Neuronal stem cell (in vitro differentiated cells): ENCODE data around the gene STARD9.
A peak's percentile ranks its signal among the peaks of the same experiment; 100 is the strongest.

Source experiments
- DNase-seq: peaks from one replicate; pipeline ENCODE4 v3.0.0-alpha.2; 2013; ENCODE audit warnings: low spot score
- H2AFZ ChIP-seq: one replicate; pipeline ENCODE4 v1.6.1; 2013; ENCODE audit warnings: mild to moderate bottlenecking, low read length, inconsistent platforms
- H2AK5ac ChIP-seq: 2 replicates; pipeline ENCODE4 v1.6.1; 2013; ENCODE audit warnings: low read depth, mild to moderate bottlenecking, inconsistent platforms, low read length, moderate library complexity, mixed read lengths
- H2BK120ac ChIP-seq: 2 replicates; pipeline ENCODE4 v1.6.1; 2013; ENCODE audit warnings: low read depth, mild to moderate bottlenecking, inconsistent platforms, low read length, moderate library complexity, mixed read lengths
- H2BK12ac ChIP-seq: one replicate; pipeline ENCODE4 v1.6.1; 2013; ENCODE audit warnings: low read length, inconsistent platforms
- H2BK15ac ChIP-seq: 2 replicates; pipeline ENCODE4 v1.6.1; 2013; ENCODE audit warnings: mild to moderate bottlenecking, low read length, inconsistent platforms, mixed read lengths
- H2BK5ac ChIP-seq: one replicate; pipeline ENCODE4 v1.6.1; 2013; ENCODE audit warnings: inconsistent platforms, mild to moderate bottlenecking, low read length, moderate library complexity
- H3K14ac ChIP-seq: one replicate; pipeline ENCODE4 v1.6.1; 2013; ENCODE audit warnings: low read length, inconsistent platforms
- H3K18ac ChIP-seq: 2 replicates; pipeline ENCODE4 v1.6.1; 2013; ENCODE audit warnings: low read length, inconsistent platforms
- H3K23ac ChIP-seq: 2 replicates; pipeline ENCODE4 v1.6.1; 2013; ENCODE audit warnings: low read depth, mild to moderate bottlenecking, mixed read lengths, low read length, inconsistent platforms; ENCODE audit not compliant: poor library complexity
- H3K27ac ChIP-seq: replicated peaks from 3 replicates; pipeline ENCODE4 v1.5.1; 2013; ENCODE audit warnings: low read length, inconsistent platforms
- H3K27me3 ChIP-seq, 3 experiments: 2 replicates each; pipeline ENCODE4 v1.6.1; 2013; ENCODE audit warnings: low read length in 3 of 3, mild to moderate bottlenecking in 2 of 3, inconsistent platforms in 1 of 3, low read depth in 1 of 3, mixed read lengths in 1 of 3, moderate library complexity in 1 of 3; ENCODE audit not compliant: control insufficient read depth in 3 of 3, insufficient read depth in 3 of 3
- H3K36me3 ChIP-seq, 2 donors: replicated peaks in 1 of 2; 2 replicates each; pipeline ENCODE4 v1.6.1; 2013; ENCODE audit warnings: low read length in 2 of 2; ENCODE audit not compliant: control insufficient read depth in 2 of 2, insufficient read depth in 2 of 2
- H3K4ac ChIP-seq: 2 replicates; pipeline ENCODE4 v1.6.1; 2013; ENCODE audit warnings: inconsistent platforms, mild to moderate bottlenecking, low read length, moderate library complexity
- H3K4me1 ChIP-seq, 2 donors: 1 replicate in 1 of 2; 2 replicates in 1 of 2; pipeline ENCODE4 v1.6.1; 2013; ENCODE audit warnings: low read length in 2 of 2, low read depth in 1 of 2; ENCODE audit not compliant: control insufficient read depth in 2 of 2, insufficient read depth in 1 of 2
- H3K4me2 ChIP-seq: one replicate; pipeline ENCODE4 v1.6.1; 2013; ENCODE audit warnings: mild to moderate bottlenecking, low read length, inconsistent platforms; ENCODE audit not compliant: insufficient read depth, poor library complexity, severe bottlenecking
- H3K4me3 ChIP-seq, 2 donors: 2 replicates each; pipeline ENCODE4 v1.5.1; 2013; ENCODE audit warnings: low read length in 2 of 2, mild to moderate bottlenecking in 2 of 2, inconsistent platforms in 1 of 2, moderate library complexity in 1 of 2
- H3K79me1 ChIP-seq: one replicate; pipeline ENCODE4 v1.6.1; 2013; ENCODE audit warnings: low read depth, mild to moderate bottlenecking, inconsistent platforms, low read length, moderate library complexity
- H3K9ac ChIP-seq: one replicate; pipeline ENCODE4 v1.6.1; 2013; ENCODE audit warnings: mild to moderate bottlenecking, low read depth, low read length, inconsistent platforms; ENCODE audit not compliant: poor library complexity
- H3K9me3 ChIP-seq, 2 donors: replicated peaks in 1 of 2; 2 replicates each; pipeline versions ENCODE3 to v1.6.1; 2013; ENCODE audit warnings: low read length in 2 of 2, mild to moderate bottlenecking in 2 of 2, inconsistent platforms in 1 of 2, low read depth in 1 of 2, mixed read lengths in 1 of 2, moderate library complexity in 1 of 2; ENCODE audit not compliant: control insufficient read depth in 2 of 2, insufficient read depth in 1 of 2
- H4K8ac ChIP-seq: one replicate; pipeline ENCODE4 v1.6.1; 2013; ENCODE audit warnings: low read depth, mild to moderate bottlenecking, inconsistent platforms, low read length, moderate library complexity
- H4K91ac ChIP-seq: one replicate; pipeline ENCODE4 v1.6.1; 2013; ENCODE audit warnings: low read length, low read depth, mild to moderate bottlenecking, inconsistent platforms; ENCODE audit not compliant: poor library complexity
- WGBS, 2 donors: extraction: QIAGEN DNeasy Blood & Tissue Kit; methylation state at CpG; one replicate each; pipeline ENCODE4 v1.1.7; 2013; ENCODE audit warnings: missing lambda C conversion rate in 2 of 2, mixed read lengths in 1 of 2; ENCODE audit not compliant: insufficient read length in 2 of 2, insufficient replicate concordance in 1 of 2; ENCODE audit errors: extremely low coverage in 2 of 2; 5-methylcytosine and 5-hydroxymethylcytosine counted together

Gene STARD9

DNA sequence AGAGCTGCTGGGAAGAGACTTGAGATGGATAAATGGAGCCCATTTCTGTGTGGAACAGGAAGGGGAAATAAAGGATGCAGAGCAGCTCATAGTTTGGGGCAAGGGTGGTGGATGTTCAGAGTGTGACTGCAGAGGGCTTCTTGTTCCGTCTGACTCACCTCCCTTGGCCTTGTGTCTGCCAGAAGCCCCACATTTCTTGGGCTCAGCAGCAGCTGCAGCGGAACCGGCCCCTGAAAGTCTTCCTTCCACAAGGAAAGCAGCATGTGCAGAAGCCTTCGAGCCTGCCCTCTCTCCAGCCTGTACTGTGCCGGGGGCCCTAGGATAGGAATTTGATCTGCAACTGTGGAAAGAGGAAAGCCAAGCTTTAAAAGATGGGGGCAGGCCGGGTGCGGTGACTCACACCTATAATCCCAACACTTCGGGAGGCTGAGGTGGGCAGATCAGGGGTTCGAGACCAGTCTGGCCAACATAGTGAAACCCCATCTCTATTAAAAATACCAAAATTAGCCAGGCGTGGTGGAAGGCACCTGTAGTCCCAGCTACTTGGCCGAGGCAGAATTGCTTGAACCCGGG is 150.0 kb downstream of the STARD9 start:
- H3K27me3 ChIP-seq, result no peaks in the 10 kb centered on the region
- no peak overlapping the region for H4K91ac ChIP-seq
- no peak overlapping the region for H3K14ac ChIP-seq
- H3K79me1 ChIP-seq, result no peaks in the 10 kb centered on the region
- DNase-seq, result no peak
- H3K9me3 ChIP-seq, result no peaks in the 10 kb centered on the region
- H3K4ac ChIP-seq, result no peak overlapping the region
- no peak overlapping the region for H3K4me3 ChIP-seq
- WGBS, 2 donors, result no CpG with 5 or more reads among the region's 12 CpGs
- no peak overlapping the region for H2BK120ac ChIP-seq
- no peak overlapping the region for H3K23ac ChIP-seq
- H3K36me3 ChIP-seq, result peaks cover 31 to 97% of the 10 kb centered on the region in 2 donors
- H4K8ac ChIP-seq, result no peak overlapping the region
- peaks cover 0 to 2% of the 10 kb centered on the region in 2 donors for H3K4me1 ChIP-seq
- no peak overlapping the region for H2BK5ac ChIP-seq
- no peak overlapping the region for H3K27ac ChIP-seq
- no peak overlapping the region for H2BK12ac ChIP-seq
- no peak overlapping the region for H2BK15ac ChIP-seq
- no peak overlapping the region for H3K18ac ChIP-seq
- no peak overlapping the region for H2AK5ac ChIP-seq
- H3K9ac ChIP-seq, result no peak overlapping the region
- no peak overlapping the region for H2AFZ ChIP-seq
- H3K4me2 ChIP-seq, result no peak overlapping the region

DNA sequence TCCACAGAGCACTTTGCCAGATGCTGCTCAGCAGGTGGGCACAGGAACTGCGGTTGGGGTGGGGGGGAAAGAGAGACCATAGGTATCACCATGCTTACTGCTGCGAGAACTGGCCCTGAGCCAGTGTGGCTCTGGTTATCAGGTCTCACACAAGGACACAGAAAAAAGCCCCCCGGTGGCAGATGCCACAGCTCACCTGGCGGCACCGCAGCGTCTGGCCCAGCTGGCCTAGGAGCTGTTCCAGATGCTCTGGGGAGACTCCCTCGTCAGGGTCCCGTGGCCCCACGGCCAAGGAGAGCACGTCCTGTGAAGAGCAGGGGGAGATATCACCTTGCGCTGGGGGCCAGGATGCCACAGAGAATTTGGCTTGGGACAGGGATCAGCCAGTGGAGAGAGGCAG is 150.7 kb downstream of the STARD9 start:
- Histone ChIP-seq H3K14ac (peak overlapping the region; percentile 61), H3K9me3 (no peaks in the 10 kb centered on the region), H2AFZ (no peak overlapping the region), H2BK5ac (no peak overlapping the region), H3K4me2 (no peak overlapping the region), H3K23ac (no peak overlapping the region), H2BK15ac (no peak overlapping the region), H3K27ac (no peak overlapping the region), H3K4me1 (peaks cover 0 to 2% of the 10 kb centered on the region in 2 donors), H2BK120ac (no peak overlapping the region), H3K36me3 (peaks cover 36 to 99% of the 10 kb centered on the region in 2 donors), H2AK5ac (no peak overlapping the region), H3K27me3 (no peaks in the 10 kb centered on the region), H3K9ac (no peak overlapping the region), H2BK12ac (no peak overlapping the region), H4K8ac (no peak overlapping the region), H3K79me1 (no peaks in the 10 kb centered on the region), H3K18ac (no peak overlapping the region), H3K4ac (no peak overlapping the region), H4K91ac (no peak overlapping the region), H3K4me3 (no peak overlapping the region)
- no peak for DNase-seq
- no CpG with 5 or more reads among the region's 11 CpGs for WGBS, 2 donors

DNA sequence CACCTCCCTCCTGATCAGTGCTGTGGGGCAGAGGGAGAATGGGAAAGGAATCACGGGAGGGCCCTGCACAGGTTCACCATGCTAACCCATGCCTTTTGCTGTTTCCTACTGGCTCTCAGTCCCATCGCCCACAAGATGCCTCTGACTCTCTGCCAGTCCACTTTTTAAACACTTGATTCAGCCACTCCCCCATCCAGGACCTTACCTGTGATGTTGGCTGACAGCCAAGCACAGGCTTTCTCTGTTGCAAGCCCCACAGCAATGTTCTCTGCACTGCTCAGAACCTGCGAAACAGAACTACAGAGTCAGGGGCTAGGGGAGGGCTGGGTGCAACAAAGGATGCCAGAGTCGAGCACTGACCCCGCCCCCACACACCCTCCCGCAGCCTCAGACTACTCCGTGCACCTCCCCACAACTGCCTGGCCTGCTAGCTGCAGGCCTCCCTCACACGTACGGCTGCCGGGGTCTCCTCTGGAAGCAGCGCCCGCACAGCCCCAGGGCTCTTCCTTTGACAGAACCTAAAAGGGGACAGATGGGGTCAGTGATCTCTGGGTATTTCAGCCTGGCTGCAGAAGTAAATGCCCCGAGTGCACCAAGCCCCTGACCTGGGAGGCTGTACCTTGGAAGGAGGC is 152.5 kb downstream of the STARD9 start:
- H3K4me3 ChIP-seq, result no peak overlapping the region
- H2BK5ac ChIP-seq, result no peak overlapping the region
- no peak overlapping the region for H2BK15ac ChIP-seq
- no peaks in the 10 kb centered on the region for H3K9me3 ChIP-seq
- no peak overlapping the region for H3K14ac ChIP-seq
- H4K8ac ChIP-seq, result no peak overlapping the region
- no peak overlapping the region for H3K27ac ChIP-seq
- no peak overlapping the region for H3K4ac ChIP-seq
- no peak overlapping the region for H3K9ac ChIP-seq
- H2AFZ ChIP-seq, result no peak overlapping the region
- no peak overlapping the region for H3K23ac ChIP-seq
- H2AK5ac ChIP-seq, result no peak overlapping the region
- no peak overlapping the region for H4K91ac ChIP-seq
- no peaks in the 10 kb centered on the region for H3K27me3 ChIP-seq
- H3K36me3 ChIP-seq, result peaks cover 50 to 100% of the 10 kb centered on the region in 2 donors
- no peak for DNase-seq
- no CpG with 5 or more reads among the region's 13 CpGs for WGBS, 2 donors
- no peaks in the 10 kb centered on the region for H3K79me1 ChIP-seq
- H3K4me1 ChIP-seq, result peaks cover 0 to 2% of the 10 kb centered on the region in 2 donors
- H2BK12ac ChIP-seq, result no peak overlapping the region
- no peak overlapping the region for H3K4me2 ChIP-seq
- H3K18ac ChIP-seq, result no peak overlapping the region
- no peak overlapping the region for H2BK120ac ChIP-seq

- no peak overlapping the region for H2AFZ ChIP-seq
- DNase-seq, result no peak
- H2BK120ac ChIP-seq, result no peak overlapping the region
- H3K18ac ChIP-seq, result no peak overlapping the region
- WGBS, 2 donors, result no CpG with 5 or more reads among the region's 5 CpGs
- no peak overlapping the region for H2AK5ac ChIP-seq
- no peak overlapping the region for H3K4me3 ChIP-seq
- H3K9me3 ChIP-seq, result no peaks in the 10 kb centered on the region
- H3K14ac ChIP-seq, result no peak overlapping the region
- no peak overlapping the region for H3K4me2 ChIP-seq
- no peak overlapping the region for H3K23ac ChIP-seq
- H3K9ac ChIP-seq, result no peak overlapping the region
- H3K36me3 ChIP-seq, result peaks cover 49 to 98% of the 10 kb centered on the region in 2 donors
- no peak overlapping the region for H2BK5ac ChIP-seq
- H3K27me3 ChIP-seq, result no peaks in the 10 kb centered on the region
- H4K91ac ChIP-seq, result no peak overlapping the region
- no peaks in the 10 kb centered on the region for H3K79me1 ChIP-seq
- H3K27ac ChIP-seq, result no peak overlapping the region
- H3K4ac ChIP-seq, result no peak overlapping the region
- H2BK15ac ChIP-seq, result no peak overlapping the region
- H4K8ac ChIP-seq, result no peak overlapping the region
- H3K4me1 ChIP-seq, result peaks cover 0 to 2% of the 10 kb centered on the region in 2 donors
- H2BK12ac ChIP-seq, result no peak overlapping the region
These were observed 153.2 kb downstream of the STARD9 start for GRCh38 chr15:42728560-42728959.
